Naive B cell (primary cell): ENCODE results near the gene RASSF10. TPM values are rescaled to one million over a fixed set of nuclear protein-coding genes. Genes with fewer than 3 reads are reported as not detected.
A peak's percentile ranks its signal among the peaks of the same experiment; 100 is the strongest.

Experiments
- ATAC-seq, 2 donors: fragments of 150-1000 bp; cut with Tn5 transposase; 2 replicates each; pipeline ENCODE4 v1.10.0; 2021; ENCODE audit warnings: low read depth in 2 of 2, mild to moderate bottlenecking in 2 of 2, moderate library complexity in 2 of 2
- DNase-seq: peaks from one replicate; pipeline ENCODE4 v3.0.0; 2022
- H3K27ac Mint-ChIP-seq, 6 donors: one replicate each; pipeline ENCODE4 v1.8.0; 2020 to 2022; ENCODE audit warnings: mild to moderate bottlenecking in 6 of 6, mixed read lengths in 6 of 6, moderate library complexity in 5 of 6, inconsistent platforms in 2 of 6
- H3K27me3 Mint-ChIP-seq, 3 donors: one replicate each; pipeline ENCODE4 v1.8.0; 2021 to 2022; ENCODE audit warnings: mixed read lengths in 3 of 3, mild to moderate bottlenecking in 1 of 3
- H3K36me3 Mint-ChIP-seq, 2 donors: one replicate each; pipeline ENCODE4 v1.8.0; 2020 to 2022; ENCODE audit warnings: mixed read lengths in 2 of 2, inconsistent platforms in 1 of 2, mild to moderate bottlenecking in 1 of 2
- H3K4me1 Mint-ChIP-seq, 3 donors: one replicate each; pipeline ENCODE4 v1.8.0; 2020 to 2022; ENCODE audit warnings: mixed read lengths in 3 of 3, inconsistent platforms in 1 of 3, mild to moderate bottlenecking in 1 of 3, moderate library complexity in 1 of 3
- H3K4me3 Mint-ChIP-seq, 8 donors: one replicate each; pipeline ENCODE4 v1.8.0; 2020 to 2022; ENCODE audit warnings: mild to moderate bottlenecking in 8 of 8, mixed read lengths in 8 of 8, moderate library complexity in 8 of 8, inconsistent platforms in 2 of 8
- H3K9me3 Mint-ChIP-seq, 7 donors: one replicate each; pipeline ENCODE4 v1.8.0; 2020 to 2022; ENCODE audit warnings: mixed read lengths in 7 of 7, mild to moderate bottlenecking in 5 of 7, inconsistent platforms in 2 of 7, moderate library complexity in 1 of 7
- polyA plus RNA-seq, 6 donors: library from polyadenylated mRNA; unstranded; fragments of 300-500 nt; fragmentation: Illumina TruSeq; gene quantifications; one replicate each; pipeline ENCODE4 v1.2.3, GENCODE V29; 2021; ENCODE audit warnings: low read depth in 6 of 6

RASSF10 gene
- polyA plus RNA-seq, 6 donors from 2014 or later = not detected

GRCh38 chr11:12979928-12980689, 29.0 kb upstream of the RASSF10 start:
- Mint-ChIP-seq H3K4me1 (no peaks in the 10 kb centered on the region), H3K9me3 (no peaks in the 10 kb centered on the region), H3K27ac (no peak overlapping the region), H3K36me3 (no peaks in the 10 kb centered on the region), H3K27me3 (peaks cover 3 to 17% (median 5%) of the 10 kb centered on the region in 3 donors), H3K4me3 (no peak overlapping the region)
- ATAC-seq (no peak), DNase-seq (no peak)

DNA sequence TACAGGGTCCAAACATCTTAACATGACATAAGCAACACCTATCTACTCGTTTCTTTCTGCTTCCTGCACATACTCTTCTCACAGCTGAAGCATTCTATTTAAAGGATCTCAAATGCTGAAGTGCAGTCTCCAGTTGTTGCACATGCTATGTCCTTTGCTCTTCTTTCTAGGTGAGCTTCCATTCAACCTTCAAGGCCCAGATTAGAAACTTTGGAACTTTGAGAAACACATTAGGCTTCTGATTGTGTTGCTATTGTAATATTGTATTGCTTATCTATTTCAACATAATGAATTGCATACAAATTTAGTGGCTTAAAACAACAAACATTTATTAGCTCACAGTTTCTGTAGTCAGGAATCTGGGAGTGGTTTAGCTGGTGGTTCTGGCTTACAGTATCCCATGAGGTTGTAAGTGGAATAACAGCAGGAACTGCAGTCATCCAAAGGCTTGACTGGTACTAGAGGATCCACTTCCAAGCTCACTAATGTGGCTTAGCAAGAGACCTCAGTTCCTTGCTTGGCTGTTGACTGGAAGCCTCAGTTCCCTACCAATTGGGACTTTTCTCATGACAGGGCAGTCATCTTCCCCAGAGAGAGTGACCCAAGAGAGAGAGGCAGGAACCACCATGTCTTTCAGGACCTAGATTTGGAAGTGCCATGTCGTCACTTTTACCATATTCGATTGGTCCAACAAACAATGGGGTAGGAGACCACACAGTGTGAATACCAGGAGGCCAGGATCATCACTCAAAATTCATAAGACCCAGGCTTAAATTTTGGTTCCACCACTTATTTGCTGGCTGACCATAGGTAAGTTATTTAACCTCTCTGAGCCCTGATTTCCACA, 27.2 kb upstream of the RASSF10 start:
- H3K27ac Mint-ChIP-seq = no peak overlapping the region
- H3K9me3 Mint-ChIP-seq = no peaks in the 10 kb centered on the region
- no peaks in the 10 kb centered on the region for H3K4me1 Mint-ChIP-seq
- DNase-seq = no peak
- H3K4me3 Mint-ChIP-seq = no peak overlapping the region
- ATAC-seq = no peak
- H3K27me3 Mint-ChIP-seq = peaks cover 3 to 26% (median 12%) of the 10 kb centered on the region in 3 donors
- no peaks in the 10 kb centered on the region for H3K36me3 Mint-ChIP-seq

DNA sequence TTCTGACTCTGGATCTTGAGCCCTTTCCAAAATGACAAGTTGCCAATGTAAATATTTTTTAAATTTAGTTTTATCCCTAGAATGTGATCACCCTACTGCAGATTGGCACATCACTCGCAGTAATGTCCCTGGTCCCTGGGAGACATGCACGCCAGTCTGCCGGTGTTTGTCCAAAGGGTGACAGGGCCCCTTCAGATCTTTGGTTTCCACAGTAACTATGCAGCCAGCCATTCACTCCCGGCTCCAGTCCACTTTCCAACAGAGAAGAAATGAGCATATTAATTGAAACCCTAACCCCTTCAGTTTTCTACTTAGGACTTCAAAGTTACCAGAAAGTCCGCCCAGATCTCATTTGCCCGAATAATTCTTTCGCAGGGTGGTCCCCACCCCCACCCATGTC, 25.8 kb upstream of the RASSF10 start:
- H3K9me3 Mint-ChIP-seq = no peaks in the 10 kb centered on the region
- DNase-seq (no peak), ATAC-seq (no peak)
- H3K27me3 Mint-ChIP-seq = peaks cover under 1 to 26% (median 9%) of the 10 kb centered on the region in 3 donors
- no peak overlapping the region for H3K27ac Mint-ChIP-seq
- H3K36me3 Mint-ChIP-seq = no peaks in the 10 kb centered on the region
- H3K4me1 Mint-ChIP-seq = no peaks in the 10 kb centered on the region
- H3K4me3 Mint-ChIP-seq = peak overlapping the region in 1 of 8 donors; percentile 56

DNA sequence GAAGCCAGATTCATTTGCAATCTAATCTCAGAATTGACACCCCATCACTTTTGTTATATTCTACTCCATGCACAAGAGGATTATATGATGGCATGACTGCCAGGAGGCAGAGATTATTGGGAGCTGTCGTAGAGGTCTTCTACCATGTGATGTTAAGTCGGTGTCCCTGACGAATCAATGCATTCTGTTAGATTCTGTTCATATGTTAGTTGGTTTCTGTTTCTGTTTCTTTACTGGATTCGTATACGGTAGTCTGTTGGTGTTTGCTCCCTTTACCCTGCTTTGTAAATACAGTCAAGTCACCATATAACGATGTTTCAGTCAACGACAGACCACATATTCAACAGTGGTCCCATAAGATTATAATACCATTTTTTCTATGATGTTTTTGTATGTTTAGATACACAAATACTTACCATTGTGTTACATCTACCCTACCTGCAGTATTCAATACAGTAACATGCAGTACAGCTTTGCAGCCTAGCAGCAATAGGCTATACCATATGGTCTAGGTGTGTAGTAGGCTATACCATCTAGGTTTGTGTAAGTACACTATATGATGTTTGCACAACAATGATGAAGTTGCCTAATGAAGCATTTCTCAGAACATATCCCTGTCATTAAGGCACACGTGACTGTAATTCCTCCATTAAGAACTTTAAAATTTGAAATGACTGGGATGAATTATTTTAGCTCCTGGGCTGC, 22.8 kb upstream of the RASSF10 start:
- no peak for DNase-seq
- H3K36me3 Mint-ChIP-seq = no peaks in the 10 kb centered on the region
- H3K9me3 Mint-ChIP-seq = no peaks in the 10 kb centered on the region
- H3K4me1 Mint-ChIP-seq = no peaks in the 10 kb centered on the region
- no peak overlapping the region for H3K4me3 Mint-ChIP-seq
- peaks cover 0 to 21% (median 7%) of the 10 kb centered on the region in 3 donors for H3K27me3 Mint-ChIP-seq
- no peak overlapping the region for H3K27ac Mint-ChIP-seq
- ATAC-seq = no peak

DNA sequence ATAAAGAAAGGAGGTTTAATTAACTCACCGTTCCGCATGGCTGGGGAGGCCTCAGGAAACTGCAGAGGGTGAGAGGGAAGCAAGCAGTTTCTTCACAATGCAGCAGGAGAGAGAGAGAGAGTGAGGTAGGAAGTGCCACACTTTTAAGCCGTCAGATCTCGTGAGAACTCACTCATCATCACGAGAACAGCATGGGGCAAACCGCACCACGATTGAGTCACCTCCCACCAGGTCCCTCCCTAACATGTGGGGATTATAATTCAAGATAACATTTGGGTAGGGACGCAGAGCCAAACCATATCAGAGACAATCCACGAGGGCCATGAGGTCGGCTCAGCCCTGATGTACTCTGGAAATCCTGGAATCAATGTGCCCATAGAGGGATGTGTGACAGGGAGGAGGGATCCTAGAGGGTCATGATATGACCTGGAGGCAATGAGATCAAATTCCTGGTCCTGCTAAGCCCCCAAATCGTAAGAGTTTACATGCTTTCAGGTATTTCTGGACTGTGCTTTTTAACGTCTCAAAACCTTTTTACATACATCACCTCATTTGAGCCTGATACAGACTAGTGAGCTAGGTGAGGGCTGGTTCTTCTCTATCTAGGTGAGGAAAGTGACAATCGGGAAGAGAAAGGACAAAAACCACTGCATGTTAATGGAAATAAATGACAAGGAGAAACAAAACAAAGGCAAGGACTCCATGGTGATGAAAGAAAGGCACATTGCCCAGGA, 19.5 kb upstream of the RASSF10 start:
- H3K9me3 Mint-ChIP-seq = no peaks in the 10 kb centered on the region
- H3K27me3 Mint-ChIP-seq = peaks cover 0 to 9% (median 7%) of the 10 kb centered on the region in 3 donors
- no peak for ATAC-seq
- H3K4me3 Mint-ChIP-seq = no peak overlapping the region
- no peaks in the 10 kb centered on the region for H3K36me3 Mint-ChIP-seq
- H3K27ac Mint-ChIP-seq = no peak overlapping the region
- no peak for DNase-seq
- H3K4me1 Mint-ChIP-seq = no peaks in the 10 kb centered on the region

- peaks cover 0 to 9% (median 7%) of the 10 kb centered on the region in 3 donors for H3K27me3 Mint-ChIP-seq
- no peaks in the 10 kb centered on the region for H3K36me3 Mint-ChIP-seq
- no peaks in the 10 kb centered on the region for H3K4me1 Mint-ChIP-seq
- H3K4me3 Mint-ChIP-seq = no peak overlapping the region
- H3K27ac Mint-ChIP-seq = no peak overlapping the region
- H3K9me3 Mint-ChIP-seq = no peaks in the 10 kb centered on the region
- ATAC-seq (no peak), DNase-seq (no peak)
Observed at GRCh38 chr11:12990162-12990480, 19.0 kb upstream of the RASSF10 start.

DNA sequence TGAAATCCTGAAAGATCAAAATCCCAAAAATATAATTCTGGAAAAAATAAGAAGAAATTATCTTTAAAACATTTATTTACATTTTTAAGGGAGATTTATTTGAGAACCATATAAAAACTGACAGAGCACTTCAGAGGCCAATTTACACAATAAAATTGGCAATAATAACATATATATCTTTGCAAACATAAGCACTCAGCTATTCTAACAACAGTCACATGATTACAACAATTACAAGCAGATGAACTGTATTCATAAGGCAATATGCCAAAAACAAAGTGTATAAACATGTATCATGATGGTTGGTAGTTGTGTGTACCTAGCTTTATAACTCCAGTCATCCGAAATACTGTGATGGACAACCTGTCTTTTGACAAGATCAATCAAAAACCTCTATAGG, 17.7 kb upstream of the RASSF10 start:
- Mint-ChIP-seq H3K9me3 (peaks cover 0 to 7% (median 3%) of the 10 kb centered on the region in 7 donors), H3K4me1 (no peaks in the 10 kb centered on the region), H3K4me3 (no peak overlapping the region), H3K27me3 (peaks cover 0 to 2% (median 0%) of the 10 kb centered on the region in 3 donors), H3K36me3 (no peaks in the 10 kb centered on the region), H3K27ac (no peak overlapping the region)
- ATAC-seq = no peak
- DNase-seq = no peak

DNA sequence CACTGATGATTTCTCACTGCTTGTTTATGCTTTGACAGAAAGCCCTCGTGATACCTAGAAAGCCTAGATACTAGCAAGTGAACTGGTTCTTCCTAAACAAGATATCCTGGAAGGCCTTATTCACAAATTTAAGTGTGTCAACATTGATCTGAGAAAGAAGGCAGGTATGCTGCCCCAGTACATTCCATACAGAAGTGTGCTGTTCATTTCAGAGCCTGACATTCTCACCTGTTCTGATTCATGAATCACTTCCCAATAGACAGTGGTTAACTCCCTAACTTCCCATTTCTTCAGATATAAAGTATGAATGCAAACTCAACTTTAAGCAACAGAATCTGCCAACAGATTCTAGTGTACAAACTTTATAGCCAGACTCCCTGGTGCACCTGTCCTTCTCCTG, 15.5 kb upstream of the RASSF10 start:
- Mint-ChIP-seq H3K4me3 (no peak overlapping the region), H3K27ac (no peak overlapping the region), H3K27me3 (no peaks in the 10 kb centered on the region), H3K36me3 (no peaks in the 10 kb centered on the region), H3K4me1 (no peaks in the 10 kb centered on the region), H3K9me3 (peaks cover 0 to 7% (median 3%) of the 10 kb centered on the region in 7 donors)
- ATAC-seq = no peak
- no peak for DNase-seq

GRCh38 chr11:12994476-12994875, 14.6 kb upstream of the RASSF10 start:
- H3K9me3 Mint-ChIP-seq = peaks cover 0 to 7% (median 3%) of the 10 kb centered on the region in 7 donors

DNA sequence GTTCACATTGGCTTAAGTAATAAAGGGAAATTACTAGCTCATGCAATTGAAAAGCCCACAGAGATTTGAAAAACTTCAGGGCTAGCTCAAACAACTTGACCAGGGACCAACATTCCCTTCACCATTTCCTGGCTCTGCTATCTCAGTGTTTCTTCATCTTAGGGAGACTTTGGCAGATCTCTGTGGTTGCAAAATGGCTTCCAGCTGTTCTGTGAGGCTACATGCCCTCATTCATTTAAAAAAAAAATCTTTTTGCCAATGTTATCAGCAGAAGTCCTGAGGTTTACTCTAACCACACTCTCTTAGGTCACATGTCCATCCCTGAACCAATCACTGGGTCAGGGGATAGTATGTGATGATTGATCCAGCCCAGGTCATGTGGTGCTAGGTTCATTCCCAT, 13.9 kb upstream of the RASSF10 start:
- Mint-ChIP-seq H3K27me3 (no peaks in the 10 kb centered on the region), H3K4me3 (no peak overlapping the region), H3K27ac (no peak overlapping the region), H3K36me3 (no peaks in the 10 kb centered on the region), H3K9me3 (peaks cover 0 to 7% (median 3%) of the 10 kb centered on the region in 7 donors), H3K4me1 (no peaks in the 10 kb centered on the region)
- ATAC-seq (no peak), DNase-seq (no peak)

More at GRCh38 chr11:12994476-12994875, 14.6 kb upstream of the RASSF10 start:
- DNase-seq = no peak
- H3K4me3 Mint-ChIP-seq = no peak overlapping the region
- no peak overlapping the region for H3K27ac Mint-ChIP-seq
- no peaks in the 10 kb centered on the region for H3K4me1 Mint-ChIP-seq
- ATAC-seq = no peak
- no peaks in the 10 kb centered on the region for H3K27me3 Mint-ChIP-seq
- no peaks in the 10 kb centered on the region for H3K36me3 Mint-ChIP-seq

- peaks cover 0 to 7% (median 3%) of the 10 kb centered on the region in 7 donors for H3K9me3 Mint-ChIP-seq
- no peak overlapping the region for H3K27ac Mint-ChIP-seq
- ATAC-seq (no peak), DNase-seq (no peak)
- H3K4me3 Mint-ChIP-seq = no peak overlapping the region
- H3K36me3 Mint-ChIP-seq = no peaks in the 10 kb centered on the region
- H3K27me3 Mint-ChIP-seq = no peaks in the 10 kb centered on the region
- H3K4me1 Mint-ChIP-seq = no peaks in the 10 kb centered on the region
Observed at GRCh38 chr11:12995823-12996222, 13.3 kb upstream of the RASSF10 start.

DNA sequence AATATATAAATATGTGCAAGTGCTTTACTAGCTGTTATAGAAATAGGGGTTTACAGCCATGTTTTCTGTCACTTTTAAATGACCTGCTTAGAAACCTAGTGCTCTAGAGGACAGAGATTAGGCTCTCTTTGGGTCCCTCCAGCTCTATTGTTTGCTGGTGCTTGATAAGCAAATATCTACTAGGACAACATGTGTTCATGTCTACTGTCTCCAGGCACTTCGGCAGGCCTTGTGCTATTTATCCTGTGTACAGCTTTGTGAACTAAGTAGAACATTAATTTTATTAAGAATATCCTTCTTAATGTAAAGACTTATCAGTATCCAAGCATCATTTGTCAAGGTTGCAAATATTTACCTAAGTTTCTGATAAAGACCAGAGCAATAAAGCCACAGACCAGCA, 11.9 kb upstream of the RASSF10 start:
- Mint-ChIP-seq H3K27me3 (no peaks in the 10 kb centered on the region), H3K36me3 (no peaks in the 10 kb centered on the region), H3K4me1 (no peaks in the 10 kb centered on the region), H3K4me3 (no peak overlapping the region), H3K9me3 (peaks cover 0 to 7% (median 3%) of the 10 kb centered on the region in 7 donors), H3K27ac (no peak overlapping the region)
- DNase-seq = no peak
- no peak for ATAC-seq

DNA sequence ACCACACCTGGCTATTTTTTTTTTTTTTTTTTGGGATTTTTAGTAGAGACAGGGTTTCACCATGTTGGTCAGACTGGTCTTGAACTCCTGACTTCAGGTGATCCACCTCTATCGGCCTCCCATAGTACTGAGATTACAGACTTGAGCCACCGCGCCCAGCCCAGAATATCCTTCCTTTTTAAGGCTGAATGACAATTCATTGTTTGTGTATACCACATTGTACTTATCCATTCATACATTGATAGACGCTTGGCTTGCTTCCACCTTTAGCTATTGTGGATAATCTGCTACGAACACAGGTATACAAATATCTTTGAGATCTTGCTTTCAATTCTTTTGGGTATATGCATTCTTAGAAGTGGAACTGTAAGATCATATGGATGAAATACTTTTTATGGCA, 10.8 kb upstream of the RASSF10 start:
- no peak overlapping the region for H3K4me3 Mint-ChIP-seq
- no peak for DNase-seq
- no peak overlapping the region for H3K27ac Mint-ChIP-seq
- H3K9me3 Mint-ChIP-seq = peaks cover 0 to 7% (median 3%) of the 10 kb centered on the region in 7 donors
- ATAC-seq = no peak
- no peaks in the 10 kb centered on the region for H3K36me3 Mint-ChIP-seq
- no peaks in the 10 kb centered on the region for H3K4me1 Mint-ChIP-seq
- H3K27me3 Mint-ChIP-seq = peaks cover 0 to 9% (median 7%) of the 10 kb centered on the region in 3 donors
